Prostate gland (tissue), 2 donors: Measurements from ENCODE around the gene KREMEN1.

ENCODE experiments used
- CTCF ChIP-seq, 4 experiments: fragments of 200-600 bp in 2 of 4; fragments of 450-650 bp in 2 of 4; sonication (generic) in 2 of 4; IDR thresholded peaks; 1 replicate in 3 of 4; 2 replicates in 1 of 4; pipeline ENCODE4 v1.5.1; 2016 to 2019; ENCODE audit warnings: antibody characterized with exemption in 4 of 4, mild to moderate bottlenecking in 2 of 4, moderate library complexity in 2 of 4
- POLR2A ChIP-seq: fragments of 450-650 bp; IDR thresholded peaks from one replicate; pipeline ENCODE4 v1.6.1; 2016; ENCODE audit warnings: antibody characterized with exemption, mild to moderate bottlenecking
- POLR2AphosphoS5 ChIP-seq: sonication (generic); formaldehyde crosslinking; IDR thresholded peaks from one replicate; pipeline ENCODE4 v1.6.1; 2017; ENCODE audit warnings: antibody characterized with exemption

- TF ChIP-seq POLR2A = no peak
- TF ChIP-seq CTCF (IDR thresholded peaks at IDR 0.05) = no peak
- TF ChIP-seq POLR2AphosphoS5 = no peak
These were observed 77.9 kb downstream of the KREMEN1 start for GRCh38 chr22:29150701-29151100.
